ENCODE results near the gene NSUN6. TPM values are rescaled to one million over a fixed set of nuclear protein-coding genes. Genes with fewer than 3 reads are reported as not detected.

Gene NSUN6
- total RNA-seq, 1 donor from 2014 or later = 10.8 TPM

- TF ChIP-seq CTCF (IDR thresholded peaks at IDR 0.05; ENCODE audit: insufficient read depth, low read length, severe bottlenecking) = no peak
- Histone ChIP-seq H3K27me3 (ENCODE audit: control insufficient read depth, insufficient read depth, low read length) (no peaks in the 10 kb centered on the region), H3K4me3 (ENCODE audit: low read depth, low read length) (no peak overlapping the region), H3K36me3 (ENCODE audit: control insufficient read depth, insufficient read depth, low read length) (peaks cover 2% of the 10 kb centered on the region)
- peak; percentile 67 for DNase-seq (ENCODE audit: low read depth)
- no peak for FAIRE-seq
Observed at GRCh38 chr10:18665815-18666558, 14.6 kb upstream of the NSUN6 start.

GRCh38 chr10:18664841-18665478 is 13.6 kb upstream of the NSUN6 start:
- FAIRE-seq (no peak), DNase-seq (ENCODE audit: low read depth) (no peak)
- Histone ChIP-seq H3K4me3 (ENCODE audit: low read depth, low read length) (no peak overlapping the region), H3K36me3 (ENCODE audit: control insufficient read depth, insufficient read depth, low read length) (no peaks in the 10 kb centered on the region), H3K27me3 (ENCODE audit: control insufficient read depth, insufficient read depth, low read length) (no peaks in the 10 kb centered on the region)
- TF ChIP-seq CTCF (IDR thresholded peaks at IDR 0.05; ENCODE audit: insufficient read depth, low read length, severe bottlenecking) = no peak

- Histone ChIP-seq H3K27me3 (ENCODE audit: control insufficient read depth, insufficient read depth, low read length) (no peaks in the 10 kb centered on the region), H3K4me3 (ENCODE audit: low read depth, low read length) (no peak overlapping the region), H3K36me3 (ENCODE audit: control insufficient read depth, insufficient read depth, low read length) (no peaks in the 10 kb centered on the region)
- TF ChIP-seq CTCF (IDR thresholded peaks at IDR 0.05; ENCODE audit: insufficient read depth, low read length, severe bottlenecking) = no peak
- FAIRE-seq (no peak), DNase-seq (ENCODE audit: low read depth) (no peak)
Observed at GRCh38 chr10:18660816-18661431, 9.5 kb upstream of the NSUN6 start.

- H3K36me3 ChIP-seq (ENCODE audit: control insufficient read depth, insufficient read depth, low read length) = no peaks in the 10 kb centered on the region
- FAIRE-seq = no peak
- H3K4me3 ChIP-seq (ENCODE audit: low read depth, low read length) = peak overlapping the region; percentile 72
- peak; percentile 90 for DNase-seq (ENCODE audit: low read depth)
- H3K27me3 ChIP-seq (ENCODE audit: control insufficient read depth, insufficient read depth, low read length) = no peaks in the 10 kb centered on the region
- TF ChIP-seq CTCF (IDR thresholded peaks at IDR 0.05; ENCODE audit: insufficient read depth, low read length, severe bottlenecking) = no peak
Observed at GRCh38 chr10:18659819-18660535, 8.6 kb upstream of the NSUN6 start.

- peak; percentile 94 for DNase-seq (ENCODE audit: low read depth)
- peak; percentile 32 for FAIRE-seq
- H3K27me3 ChIP-seq (ENCODE audit: control insufficient read depth, insufficient read depth, low read length) = no peaks in the 10 kb centered on the region
- no peak for TF ChIP-seq CTCF (IDR thresholded peaks at IDR 0.05; ENCODE audit: insufficient read depth, low read length, severe bottlenecking)
- H3K36me3 ChIP-seq (ENCODE audit: control insufficient read depth, insufficient read depth, low read length) = no peaks in the 10 kb centered on the region
- peak within 1 kb of the TSS; percentile 72 for H3K4me3 ChIP-seq (ENCODE audit: low read depth, low read length)
Observed at GRCh38 chr10:18659125-18659818, 7.9 kb upstream of the NSUN6 start, which contains the start of gene ARL5B. ARL5B (plus strand) TSS chr10:18659431; CDS start chr10:18659638, 207 bp downstream.
